B cell (primary cell): ENCODE measurements around the gene IPO11. TPM values are rescaled to one million over a fixed set of nuclear protein-coding genes. Genes with fewer than 3 reads are reported as not detected.

Experiments
- ATAC-seq: fragments of 200-7000 bp; cut with Tn5 transposase; one replicate; pipeline ENCODE4 v1.10.0; 2021; ENCODE audit warnings: low read depth, mild to moderate bottlenecking, moderate number of reproducible peaks, moderate library complexity
- CTCF ChIA-PET: fragments of 350-600 bp; sonication (Branson Sonifier 250); formaldehyde crosslinking; loops from one replicate; lab custom pipeline; 2021; ENCODE audit warnings: antibody characterized with exemption, inconsistent platforms; lab: Charles Lee
- POLR2A ChIA-PET: fragments of 350-600 bp; sonication (Branson Sonifier 250); formaldehyde crosslinking; loops from one replicate; lab custom pipeline; 2021; ENCODE audit warnings: antibody characterized with exemption; lab: Charles Lee
- DNase-seq: peaks from one replicate; pipeline ENCODE4 v3.0.0; 2013
- H2AFZ ChIP-seq: 2 replicates; pipeline ENCODE4 v1.6.1; 2012; ENCODE audit warnings: mild to moderate bottlenecking, low read depth, low read length; ENCODE audit not compliant: insufficient read depth, poor library complexity, severe bottlenecking
- H3K27ac ChIP-seq, 2 donors: 1 replicate in 1 of 2; 2 replicates in 1 of 2; pipeline ENCODE4 v1.5.1; 2012 to 2013; ENCODE audit warnings: low read length in 2 of 2, mild to moderate bottlenecking in 2 of 2, moderate library complexity in 1 of 2
- H3K27me3 ChIP-seq, 4 experiments: fragments of 200-600 bp in 1 of 4; sonication (generic) in 1 of 4; replicated peaks in 1 of 4; 1 replicate in 2 of 4; 2 replicates in 2 of 4; pipeline versions ENCODE4 v1.6.1 to v1.7.0; 2013 to 2016; ENCODE audit warnings: low read length in 3 of 4, mild to moderate bottlenecking in 2 of 4, mixed read lengths in 1 of 4, moderate library complexity in 1 of 4; ENCODE audit not compliant: insufficient read depth in 4 of 4, control insufficient read depth in 3 of 4; ENCODE audit errors: control extremely low read depth in 1 of 4
- H3K36me3 ChIP-seq, 2 experiments: replicated peaks in 1 of 2; 1 replicate in 1 of 2; 2 replicates in 1 of 2; pipeline versions ENCODE4 v1.6.1 to v1.7.1; 2013; ENCODE audit warnings: low read length in 1 of 2; ENCODE audit not compliant: insufficient read depth in 2 of 2, control insufficient read depth in 1 of 2; ENCODE audit errors: control extremely low read depth in 1 of 2, extremely low read depth in 1 of 2
- H3K4me1 ChIP-seq, 2 donors: fragments of 200-600 bp in 1 of 2; sonication (generic) in 1 of 2; 1 replicate in 1 of 2; 2 replicates in 1 of 2; pipeline versions ENCODE4 v1.5.1 to v1.6.1; 2013 to 2017; ENCODE audit warnings: low read length in 2 of 2; ENCODE audit not compliant: control insufficient read depth in 2 of 2, insufficient read depth in 2 of 2
- H3K4me2 ChIP-seq: replicated peaks from 2 replicates; pipeline ENCODE3; 2012; ENCODE audit warnings: mild to moderate bottlenecking, low read depth, low read length; ENCODE audit not compliant: poor library complexity, severe bottlenecking
- H3K4me3 ChIP-seq, 5 experiments: fragments of 200-600 bp in 1 of 5; sonication (generic) in 1 of 5; 1 replicate in 3 of 5; 2 replicates in 2 of 5; pipeline versions ENCODE4 v1.5.1 to v1.7.0; 2011 to 2016; ENCODE audit warnings: low read length in 4 of 5, mild to moderate bottlenecking in 4 of 5, low read depth in 2 of 5, control low read depth in 1 of 5, moderate library complexity in 1 of 5; ENCODE audit not compliant: insufficient read depth in 1 of 5; ENCODE audit errors: control extremely low read depth in 1 of 5, extremely low read depth in 1 of 5
- H3K79me2 ChIP-seq: fragments of 200-600 bp; sonication (generic); one replicate; pipeline ENCODE4 v1.6.0; 2016; ENCODE audit warnings: low read length; ENCODE audit not compliant: control insufficient read depth, insufficient read depth
- H3K9ac ChIP-seq: fragments of 200-600 bp; sonication (generic); 2 replicates; pipeline ENCODE4 v1.6.1; 2017; ENCODE audit warnings: mild to moderate bottlenecking, low read length, moderate library complexity
- H3K9me3 ChIP-seq, 3 donors: one replicate each; pipeline versions ENCODE4 v1.6.1 to v1.7.1; 2013; ENCODE audit warnings: low read length in 2 of 3; ENCODE audit not compliant: control insufficient read depth in 2 of 3, insufficient read depth in 1 of 3; ENCODE audit errors: control extremely low read depth in 1 of 3
- H4K20me1 ChIP-seq: 2 replicates; pipeline ENCODE4 v1.6.0; 2012; ENCODE audit warnings: mild to moderate bottlenecking, low read length; ENCODE audit not compliant: insufficient read depth, control insufficient read depth, poor library complexity, severe bottlenecking
- H3K27ac Mint-ChIP-seq: one replicate; pipeline ENCODE4 v1.8.0; 2021; ENCODE audit warnings: mixed read lengths
- H3K27me3 Mint-ChIP-seq: one replicate; pipeline ENCODE4 v1.8.0; 2021; ENCODE audit warnings: mixed read lengths
- H3K4me1 Mint-ChIP-seq: one replicate; pipeline ENCODE4 v1.8.0; 2021; ENCODE audit warnings: mixed read lengths
- H3K4me3 Mint-ChIP-seq: one replicate; pipeline ENCODE4 v1.8.0; 2021; ENCODE audit warnings: mixed read lengths
- H3K9me3 Mint-ChIP-seq: one replicate; pipeline ENCODE4 v1.8.0; 2022; ENCODE audit warnings: mixed read lengths; ENCODE audit not compliant: insufficient read depth
- CTCF ChIP-seq: fragments of 200-600 bp; IDR thresholded peaks from one replicate; pipeline ENCODE4 v1.8.0; 2022; ENCODE audit warnings: antibody characterized with exemption, mild to moderate bottlenecking
- EZH2 ChIP-seq: IDR thresholded peaks from 2 replicates; pipeline ENCODE4 v1.6.1; 2012; ENCODE audit warnings: borderline replicate concordance, low read depth, mild to moderate bottlenecking, moderate library complexity, low read length; ENCODE audit not compliant: insufficient read depth, poor library complexity, severe bottlenecking
- WGBS: methylation state at CpG from one replicate; pipeline ENCODE4 v1.1.5; 2013; ENCODE audit warnings: missing lambda C conversion rate; ENCODE audit not compliant: insufficient coverage; 5-methylcytosine and 5-hydroxymethylcytosine counted together
- intact Hi-C: fragments of 100-400 bp; cut with micrococcal nuclease; formaldehyde crosslinking; loops from one replicate; pipeline ENCODE4 v1.10.0; 2022
- polyA plus RNA-seq: library from polyadenylated mRNA; depleted of rRNA; stranded (reverse); fragments of >200 nt; gene quantifications from 2 replicates; pipeline ENCODE4 v1.2.3, GENCODE V29; 2012
- total RNA-seq, 2 donors: library from RNA; stranded (reverse); fragments of 120-200 nt in 1 of 2; gene quantifications; 1 replicate in 1 of 2; 2 replicates in 1 of 2; pipeline versions ENCODE4 v1.2.3 to v1.2.4, GENCODE V29; 2013 to 2022

The IPO11 gene
- total and polyA plus RNA-seq, 2 donors (not counting 1 experiment from before 2014, with no cell fraction given), result 3.8 to 37.4 TPM

GRCh38 chr5:62649025-62649424 lies 236.5 kb downstream of the IPO11 start:
- Mint-ChIP-seq H3K9me3 (no peaks in the 10 kb centered on the region), H3K4me3 (no peak overlapping the region), H3K27ac (no peak overlapping the region), H3K4me1 (peaks cover 4% of the 10 kb centered on the region), H3K27me3 (no peaks in the 10 kb centered on the region)
- WGBS, result 95% methylated on average over 2 of the region's 4 CpGs
- Histone ChIP-seq H4K20me1 (no peaks in the 10 kb centered on the region), H3K36me3 (no peaks in the 10 kb centered on the region), H3K9me3 (no peaks in the 10 kb centered on the region), H3K4me2 (no peak overlapping the region), H3K27me3 (no peaks in the 10 kb centered on the region), H3K9ac (no peak overlapping the region), H3K27ac (no peak overlapping the region), H3K79me2 (no peaks in the 10 kb centered on the region), H3K4me1 (no peaks in the 10 kb centered on the region), H2AFZ (no peak overlapping the region), H3K4me3 (no peak overlapping the region)
- intact Hi-C loops, result no loop called here
- ChIA-PET POLR2A (no interaction called here), CTCF (interaction anchor here (0.6 kb wide), 1 partner anchor 130 kb away, joined by 3 read pairs; no protein-coding TSS in a partner anchor)
- TF ChIP-seq EZH2, result no peak
- TF ChIP-seq CTCF, result no peak
- no peak for ATAC-seq
- DNase-seq, result no peak

- H3K4me3 ChIP-seq, result no peak overlapping the region
- no peak overlapping the region for H3K9ac ChIP-seq
- DNase-seq, result no peak
- H3K9me3 Mint-ChIP-seq, result no peaks in the 10 kb centered on the region
- H3K4me1 ChIP-seq, result no peaks in the 10 kb centered on the region
- ChIA-PET POLR2A (no interaction called here), CTCF (interaction anchor here (0.6 kb wide), 1 partner anchor 129 kb away, joined by 3 read pairs; no protein-coding TSS in a partner anchor)
- no peak overlapping the region for H3K27ac ChIP-seq
- H4K20me1 ChIP-seq, result no peaks in the 10 kb centered on the region
- H3K4me1 Mint-ChIP-seq, result peaks cover 2% of the 10 kb centered on the region
- no peak for ATAC-seq
- no peaks in the 10 kb centered on the region for H3K27me3 Mint-ChIP-seq
- no peaks in the 10 kb centered on the region for H3K9me3 ChIP-seq
- no peak overlapping the region for H3K4me2 ChIP-seq
- no peak overlapping the region for H3K4me3 Mint-ChIP-seq
- no peak overlapping the region for H3K27ac Mint-ChIP-seq
- H3K27me3 ChIP-seq, result no peaks in the 10 kb centered on the region
- no peaks in the 10 kb centered on the region for H3K79me2 ChIP-seq
- no peak for TF ChIP-seq EZH2
- no peak for TF ChIP-seq CTCF
- 82% methylated on average over 2 of the region's 4 CpGs for WGBS
- H3K36me3 ChIP-seq, result no peaks in the 10 kb centered on the region
- no peak overlapping the region for H2AFZ ChIP-seq
- intact Hi-C loops, result no loop called here
Observed at GRCh38 chr5:62649476-62650113, 237.0 kb downstream of the IPO11 start.
